ENCODE measurements around the gene CD22. TPM values are rescaled to one million over a fixed set of nuclear protein-coding genes. Genes with fewer than 3 reads are reported as not detected.
A peak's percentile ranks its signal among the peaks of the same experiment; 100 is the strongest.
"Not testable (repeated sequence)": the region's sequence is repeated elsewhere in the genome, so short reads cannot be mapped to it uniquely, and the experiment has no call there.

CD22 gene
- total RNA-seq, 3 donors from 2014 or later = 0.33 to 7.8 (median 4.8) TPM

GRCh38 chr19:35365303-35365702, 36.3 kb downstream of the CD22 start:
- no peak for TF ChIP-seq CTCF (IDR thresholded peaks at IDR 0.05)
- no peak for TF ChIP-seq POLR2A (IDR thresholded peaks at IDR 0.05)
- no peak for TF ChIP-seq POLR2AphosphoS5 (IDR thresholded peaks at IDR 0.05)
- Histone ChIP-seq H3K36me3 (no peaks in the 10 kb centered on the region), H3K27me3 (peaks cover 0 to 3% of the 10 kb centered on the region in 2 donors), H3K4me3 (no peak overlapping the region), H3K27ac (no peak overlapping the region), H3K4me1 (no peaks in the 10 kb centered on the region), H3K9me3 (no peaks in the 10 kb centered on the region)
- peak in 1 of 2 donors; percentile 6 for DNase-seq (ENCODE audit: low spot score in 2 of 2)
- intact Hi-C loops (cut with DNase I; ENCODE audit: low total_unique reads) = no loop called here

- Histone ChIP-seq H3K4me1 (no peaks in the 10 kb centered on the region), H3K27me3 (no peaks in the 10 kb centered on the region), H3K27ac (no peak overlapping the region), H3K36me3 (no peaks in the 10 kb centered on the region), H3K4me3 (no peak overlapping the region), H3K9me3 (no peaks in the 10 kb centered on the region)
- TF ChIP-seq CTCF (IDR thresholded peaks at IDR 0.05) (no peak), POLR2AphosphoS5 (IDR thresholded peaks at IDR 0.05) (no peak), POLR2A (IDR thresholded peaks at IDR 0.05) (no peak)
- intact Hi-C loops (cut with DNase I; ENCODE audit: low total_unique reads) = no loop called here
- DNase-seq (ENCODE audit: low spot score in 2 of 2) = no peak
Measured at GRCh38 chr19:35368378-35368777, 39.4 kb downstream of the CD22 start.

- H3K4me3 ChIP-seq = no peak overlapping the region
- no peak for DNase-seq (ENCODE audit: low spot score in 2 of 2)
- no peak overlapping the region for H3K27ac ChIP-seq
- no peaks in the 10 kb centered on the region for H3K9me3 ChIP-seq
- H3K27me3 ChIP-seq = no peaks in the 10 kb centered on the region
- intact Hi-C loops (cut with DNase I; ENCODE audit: low total_unique reads) = no loop called here
- no peak for TF ChIP-seq CTCF (IDR thresholded peaks at IDR 0.05)
- TF ChIP-seq POLR2A (IDR thresholded peaks at IDR 0.05) = no peak
- TF ChIP-seq POLR2AphosphoS5 (IDR thresholded peaks at IDR 0.05) = no peak
- H3K4me1 ChIP-seq = no peaks in the 10 kb centered on the region
- H3K36me3 ChIP-seq = no peaks in the 10 kb centered on the region
Measured at GRCh38 chr19:35369522-35369921, 40.5 kb downstream of the CD22 start.

GRCh38 chr19:35370722-35371121, 41.7 kb downstream of the CD22 start, which contains the start of gene GPR42:
Gene GPR42 (plus strand): TSS chr19:35371068. CDS start chr19:35371360, 292 bp downstream.
- no peaks in the 10 kb centered on the region for H3K4me1 ChIP-seq
- no peaks in the 10 kb centered on the region for H3K36me3 ChIP-seq
- TF ChIP-seq POLR2A (IDR thresholded peaks at IDR 0.05) (no peak), CTCF (IDR thresholded peaks at IDR 0.05) (no peak), POLR2AphosphoS5 (IDR thresholded peaks at IDR 0.05) (no peak)

GRCh38 chr19:35373492-35373891, 44.5 kb downstream of the CD22 start:
- no peak for DNase-seq (ENCODE audit: low spot score in 2 of 2)
- no peaks in the 10 kb centered on the region for H3K27me3 ChIP-seq
- no peak overlapping the region for H3K27ac ChIP-seq
- intact Hi-C loops (cut with DNase I; ENCODE audit: low total_unique reads) = no loop called here
- H3K4me3 ChIP-seq = no peak overlapping the region
- no peaks in the 10 kb centered on the region for H3K9me3 ChIP-seq
- TF ChIP-seq POLR2A (IDR thresholded peaks at IDR 0.05) = no peak
- TF ChIP-seq POLR2AphosphoS5 (IDR thresholded peaks at IDR 0.05) = no peak
- TF ChIP-seq CTCF (IDR thresholded peaks at IDR 0.05) = no peak
- H3K36me3 ChIP-seq = no peaks in the 10 kb centered on the region
- H3K4me1 ChIP-seq = no peaks in the 10 kb centered on the region

More at GRCh38 chr19:35370722-35371121, 41.7 kb downstream of the CD22 start, which contains the start of gene GPR42:
- Histone ChIP-seq H3K27ac (no peak within 1 kb of the TSS), H3K27me3 (no peaks in the 10 kb centered on the region), H3K9me3 (no peaks in the 10 kb centered on the region), H3K4me3 (no peak within 1 kb of the TSS)
- no peak for DNase-seq (ENCODE audit: low spot score in 2 of 2)
- intact Hi-C loops (cut with DNase I; ENCODE audit: low total_unique reads) = no loop called here

- H3K4me1 ChIP-seq; H3K36me3 ChIP-seq; H3K9me3 ChIP-seq; H3K27ac ChIP-seq; H3K27me3 ChIP-seq; H3K4me3 ChIP-seq; DNase-seq (ENCODE audit: low spot score in 2 of 2); intact Hi-C loops (cut with DNase I; ENCODE audit: low total_unique reads): not testable (repeated sequence)
Measured at GRCh38 chr19:35374031-35374430, 45.0 kb downstream of the CD22 start.

All from breast epithelium (tissue), 4 donors.